ENCODE measurements around the gene MMS22L. TPM values are rescaled to one million over a fixed set of nuclear protein-coding genes. Genes with fewer than 3 reads are reported as not detected.

Gene MMS22L
- total RNA-seq, 2 experiments from 2014 or later: 5.3 to 5.8 TPM

- H3K4me1 ChIP-seq (ENCODE audit: insufficient read depth, low read length): no peaks in the 10 kb centered on the region
- H3K36me3 Mint-ChIP-seq (ENCODE audit: low read depth): no peaks in the 10 kb centered on the region
- no peaks in the 10 kb centered on the region for H3K9me3 Mint-ChIP-seq
- ATAC-seq (ENCODE audit: poor library complexity) (no peak), DNase-seq (no peak)
- no peaks in the 10 kb centered on the region for H3K36me3 ChIP-seq (ENCODE audit: insufficient read depth, low read length)
- H3K9me3 ChIP-seq (ENCODE audit: control insufficient read depth in 1 of 2, insufficient read depth in 1 of 2, low read length in 2 of 2): no peaks in the 10 kb centered on the region
- H3K27ac ChIP-seq (ENCODE audit: low read depth in 1 of 2, low read length in 2 of 2): no peak overlapping the region
- no peak overlapping the region for H3K27ac Mint-ChIP-seq
- ChIA-PET POLR2A (no interaction called here), CTCF (no interaction called here)
- no peak for TF ChIP-seq CTCF (IDR thresholded peaks at IDR 0.05)
- no peaks in the 10 kb centered on the region for H3K4me1 Mint-ChIP-seq (ENCODE audit: low read depth)
- H3K4me3 ChIP-seq (ENCODE audit: low read length): no peak overlapping the region
- intact Hi-C loops (cut with DNase I, micrococcal nuclease): no loop called here
- peaks cover 3 to 18% of the 10 kb centered on the region in 2 experiments for H3K27me3 ChIP-seq (ENCODE audit: control insufficient read depth in 1 of 2, insufficient read depth in 2 of 2, low read length in 2 of 2)
- H3K27me3 Mint-ChIP-seq: peaks cover 38% of the 10 kb centered on the region
- H3K4me3 Mint-ChIP-seq: no peak overlapping the region
Observed at GRCh38 chr6:97305414-97306066, 22.5 kb upstream of the MMS22L start.

DNA sequence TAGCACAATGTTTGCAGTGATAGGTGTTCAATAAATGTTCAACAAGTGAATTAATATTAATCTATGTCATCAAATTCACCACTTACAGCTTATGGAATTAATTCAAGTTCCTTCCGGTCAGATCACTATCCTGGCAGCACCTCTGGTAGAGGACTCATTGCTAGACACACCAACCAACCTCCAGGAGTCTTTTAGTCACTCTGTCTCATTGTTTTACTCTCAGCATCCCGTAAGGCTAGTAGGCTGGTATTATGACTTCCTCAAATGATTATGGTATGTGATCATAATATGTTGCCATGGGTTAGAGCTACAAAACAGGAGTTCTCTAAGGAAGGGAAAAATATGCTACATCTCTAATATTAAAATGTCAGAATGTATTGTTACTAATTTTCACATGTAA is 21.7 kb upstream of the MMS22L start:
- Mint-ChIP-seq H3K9me3 (no peaks in the 10 kb centered on the region), H3K27ac (no peak overlapping the region), H3K4me3 (no peak overlapping the region), H3K27me3 (peaks cover 38% of the 10 kb centered on the region), H3K36me3 (ENCODE audit: low read depth) (no peaks in the 10 kb centered on the region), H3K4me1 (ENCODE audit: low read depth) (no peaks in the 10 kb centered on the region)
- ChIA-PET CTCF (no interaction called here), POLR2A (no interaction called here)
- Histone ChIP-seq H3K27ac (ENCODE audit: low read depth in 1 of 2, low read length in 2 of 2) (no peak overlapping the region), H3K4me1 (ENCODE audit: insufficient read depth, low read length) (no peaks in the 10 kb centered on the region), H3K9me3 (ENCODE audit: control insufficient read depth in 1 of 2, insufficient read depth in 1 of 2, low read length in 2 of 2) (no peaks in the 10 kb centered on the region), H3K4me3 (ENCODE audit: low read length) (no peak overlapping the region), H3K27me3 (ENCODE audit: control insufficient read depth in 1 of 2, insufficient read depth in 2 of 2, low read length in 2 of 2) (peaks cover 3 to 18% of the 10 kb centered on the region in 2 experiments), H3K36me3 (ENCODE audit: insufficient read depth, low read length) (no peaks in the 10 kb centered on the region)
- no peak for ATAC-seq (ENCODE audit: poor library complexity)
- intact Hi-C loops (cut with DNase I, micrococcal nuclease): no loop called here
- no peak for TF ChIP-seq CTCF (IDR thresholded peaks at IDR 0.05)
- DNase-seq: no peak

- H3K4me1 Mint-ChIP-seq (ENCODE audit: low read depth): no peaks in the 10 kb centered on the region
- Histone ChIP-seq H3K27me3 (ENCODE audit: control insufficient read depth in 1 of 2, insufficient read depth in 2 of 2, low read length in 2 of 2) (peaks cover 2 to 17% of the 10 kb centered on the region in 2 experiments), H3K4me1 (ENCODE audit: insufficient read depth, low read length) (no peaks in the 10 kb centered on the region), H3K27ac (ENCODE audit: low read depth in 1 of 2, low read length in 2 of 2) (no peak overlapping the region), H3K9me3 (ENCODE audit: control insufficient read depth in 1 of 2, insufficient read depth in 1 of 2, low read length in 2 of 2) (no peaks in the 10 kb centered on the region), H3K36me3 (ENCODE audit: insufficient read depth, low read length) (no peaks in the 10 kb centered on the region), H3K4me3 (ENCODE audit: low read length) (no peak overlapping the region)
- peaks cover 46% of the 10 kb centered on the region for H3K27me3 Mint-ChIP-seq
- no peak for TF ChIP-seq CTCF (IDR thresholded peaks at IDR 0.05)
- H3K27ac Mint-ChIP-seq: no peak overlapping the region
- DNase-seq: peak in 1 of 14 experiments; percentile 9
- no peak for ATAC-seq (ENCODE audit: poor library complexity)
- intact Hi-C loops (cut with DNase I, micrococcal nuclease): no loop called here
- POLR2A ChIA-PET: no interaction called here
- no peaks in the 10 kb centered on the region for H3K9me3 Mint-ChIP-seq
- no peaks in the 10 kb centered on the region for H3K36me3 Mint-ChIP-seq (ENCODE audit: low read depth)
- H3K4me3 Mint-ChIP-seq: no peak overlapping the region
- CTCF ChIA-PET: no interaction called here
Observed at GRCh38 chr6:97294451-97294850, 11.4 kb upstream of the MMS22L start.

Measured in CD4-positive, alpha-beta T cell (primary cell).